ENCODE data around the gene NEUROG1.
"Not testable (repeated sequence)": the region's sequence is repeated elsewhere in the genome, so short reads cannot be mapped to it uniquely, and the experiment has no call there.

NEUROG1 gene

GRCh38 chr5:135534609-135535419, 950 bp downstream of the NEUROG1 start:
- WGBS: 1% methylated on average over 61 of the region's 61 CpGs
- Histone ChIP-seq H3K9ac (ENCODE audit: low read depth, low read length) (no peak overlapping the region), H3K36me3 (ENCODE audit: insufficient read depth, low read length) (no peaks in the 10 kb centered on the region), H3K4me1 (ENCODE audit: insufficient read depth, low read length) (peaks cover 13% of the 10 kb centered on the region), H3K4me3 (ENCODE audit: low read length) (peak overlapping the region; percentile 27), H3K27ac (ENCODE audit: low read depth, low read length) (no peak overlapping the region), H3K27me3 (ENCODE audit: insufficient read depth, low read length) (peaks cover 100% of the 10 kb centered on the region), H3K9me3 (ENCODE audit: insufficient read depth, low read depth, low read length) (peaks cover 14% of the 10 kb centered on the region)

GRCh38 chr5:135533794-135534193, 2.0 kb downstream of the NEUROG1 start:
- no peak overlapping the region for H3K27ac ChIP-seq (ENCODE audit: low read depth, low read length)
- no peak overlapping the region for H3K9ac ChIP-seq (ENCODE audit: low read depth, low read length)
- H3K4me3 ChIP-seq (ENCODE audit: low read length): no peak overlapping the region
- peaks cover 100% of the 10 kb centered on the region for H3K27me3 ChIP-seq (ENCODE audit: insufficient read depth, low read length)
- H3K9me3 ChIP-seq (ENCODE audit: insufficient read depth, low read depth, low read length): peaks cover 21% of the 10 kb centered on the region
- peaks cover 13% of the 10 kb centered on the region for H3K4me1 ChIP-seq (ENCODE audit: insufficient read depth, low read length)
- WGBS: 15% methylated on average over 3 of the region's 3 CpGs
- no peaks in the 10 kb centered on the region for H3K36me3 ChIP-seq (ENCODE audit: insufficient read depth, low read length)

GRCh38 chr5:135533334-135533733, 2.4 kb downstream of the NEUROG1 start:
- H3K4me3 ChIP-seq (ENCODE audit: low read length): no peak overlapping the region
- H3K27ac ChIP-seq (ENCODE audit: low read depth, low read length): no peak overlapping the region
- peaks cover 13% of the 10 kb centered on the region for H3K4me1 ChIP-seq (ENCODE audit: insufficient read depth, low read length)
- H3K36me3 ChIP-seq (ENCODE audit: insufficient read depth, low read length): no peaks in the 10 kb centered on the region
- no peak overlapping the region for H3K9ac ChIP-seq (ENCODE audit: low read depth, low read length)
- H3K27me3 ChIP-seq (ENCODE audit: insufficient read depth, low read length): peaks cover 100% of the 10 kb centered on the region
- peaks cover 16% of the 10 kb centered on the region for H3K9me3 ChIP-seq (ENCODE audit: insufficient read depth, low read depth, low read length)
- WGBS: no CpG with 5 or more reads among the region's 3 CpGs

GRCh38 chr5:135529576-135529975, 6.2 kb downstream of the NEUROG1 start:
- not testable (repeated sequence) for H3K9ac ChIP-seq (ENCODE audit: low read depth, low read length); H3K27ac ChIP-seq (ENCODE audit: low read depth, low read length); H3K4me3 ChIP-seq (ENCODE audit: low read length); H3K36me3 ChIP-seq (ENCODE audit: insufficient read depth, low read length); H3K9me3 ChIP-seq (ENCODE audit: insufficient read depth, low read depth, low read length); H3K4me1 ChIP-seq (ENCODE audit: insufficient read depth, low read length)
- peaks cover 100% of the 10 kb centered on the region for H3K27me3 ChIP-seq (ENCODE audit: insufficient read depth, low read length)
- 77% methylated on average over 5 of the region's 5 CpGs for WGBS

- peaks cover 7% of the 10 kb centered on the region; the same call in 1 of the 2 replicates for H3K9me3 ChIP-seq (ENCODE audit: insufficient read depth, low read depth, low read length)
- no peaks in the 10 kb centered on the region for H3K4me1 ChIP-seq (ENCODE audit: insufficient read depth, low read length)
- H3K9ac ChIP-seq (ENCODE audit: low read depth, low read length): no peak overlapping the region
- no peaks in the 10 kb centered on the region for H3K36me3 ChIP-seq (ENCODE audit: insufficient read depth, low read length)
- H3K4me3 ChIP-seq (ENCODE audit: low read length): no peak overlapping the region
- H3K27me3 ChIP-seq (ENCODE audit: insufficient read depth, low read length): peaks cover 80% of the 10 kb centered on the region
- H3K27ac ChIP-seq (ENCODE audit: low read depth, low read length): no peak overlapping the region
Measured at GRCh38 chr5:135526924-135527323, 8.8 kb downstream of the NEUROG1 start.

DNA sequence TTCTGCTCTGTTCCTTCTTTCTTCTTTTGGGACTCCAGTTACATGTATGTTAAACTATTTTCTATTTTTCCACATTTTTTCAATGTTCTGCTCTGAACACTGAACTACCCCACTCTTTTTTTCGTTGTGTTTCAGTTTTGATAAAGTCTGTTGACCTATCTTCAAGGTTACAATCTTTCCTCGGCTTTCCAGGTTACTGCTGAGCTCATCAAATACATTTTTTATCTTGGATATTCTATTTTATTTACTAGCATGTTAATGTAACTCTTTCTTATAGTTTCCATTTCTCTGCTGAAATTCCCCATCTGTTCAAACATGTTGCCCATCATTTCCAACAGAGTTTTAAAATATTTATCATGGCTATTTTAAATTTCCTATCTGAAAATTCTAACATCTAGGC, 13.8 kb downstream of the NEUROG1 start:
- Histone ChIP-seq H3K36me3 (ENCODE audit: insufficient read depth, low read length) (no peaks in the 10 kb centered on the region), H3K9ac (ENCODE audit: low read depth, low read length) (no peak overlapping the region), H3K4me1 (ENCODE audit: insufficient read depth, low read length) (no peaks in the 10 kb centered on the region), H3K4me3 (ENCODE audit: low read length) (no peak overlapping the region), H3K27ac (ENCODE audit: low read depth, low read length) (no peak overlapping the region), H3K9me3 (ENCODE audit: insufficient read depth, low read depth, low read length) (peaks cover 10% of the 10 kb centered on the region), H3K27me3 (ENCODE audit: insufficient read depth, low read length) (peaks cover 42% of the 10 kb centered on the region)
- 84% methylated on average over 2 of the region's 2 CpGs for WGBS

DNA sequence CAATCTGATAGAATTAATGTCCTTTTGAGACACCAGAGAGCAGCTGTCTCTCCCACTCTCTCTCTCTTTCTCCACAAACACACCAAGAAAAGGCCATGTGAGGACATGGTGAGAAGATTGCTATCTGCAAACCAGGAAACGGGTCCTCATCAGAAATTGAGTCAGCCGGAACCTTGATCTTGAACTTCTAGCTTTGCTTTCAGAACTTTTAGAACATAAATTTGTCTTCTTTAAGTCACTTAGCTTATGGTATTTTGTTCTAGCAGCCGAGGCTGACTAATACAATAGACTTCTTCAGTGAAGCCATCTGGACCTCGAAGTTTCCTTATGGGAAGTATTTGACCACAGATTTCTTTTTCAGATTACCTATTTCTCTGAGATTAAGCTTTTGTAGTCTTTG, 18.1 kb downstream of the NEUROG1 start:
- Histone ChIP-seq H3K27ac (ENCODE audit: low read depth, low read length) (no peak overlapping the region), H3K4me1 (ENCODE audit: insufficient read depth, low read length) (no peaks in the 10 kb centered on the region), H3K27me3 (ENCODE audit: insufficient read depth, low read length) (peaks cover 32% of the 10 kb centered on the region), H3K9me3 (ENCODE audit: insufficient read depth, low read depth, low read length) (peaks cover 10% of the 10 kb centered on the region), H3K4me3 (ENCODE audit: low read length) (no peak overlapping the region), H3K9ac (ENCODE audit: low read depth, low read length) (no peak overlapping the region), H3K36me3 (ENCODE audit: insufficient read depth, low read length) (no peaks in the 10 kb centered on the region)
- 89% methylated on average over 4 of the region's 4 CpGs for WGBS

GRCh38 chr5:135514116-135514515, 21.6 kb downstream of the NEUROG1 start:
- Histone ChIP-seq H3K27ac (ENCODE audit: low read depth, low read length) (no peak overlapping the region), H3K36me3 (ENCODE audit: insufficient read depth, low read length) (no peaks in the 10 kb centered on the region), H3K4me1 (ENCODE audit: insufficient read depth, low read length) (no peaks in the 10 kb centered on the region), H3K9ac (ENCODE audit: low read depth, low read length) (no peak overlapping the region), H3K4me3 (ENCODE audit: low read length) (no peak overlapping the region), H3K27me3 (ENCODE audit: insufficient read depth, low read length) (peaks cover 59% of the 10 kb centered on the region), H3K9me3 (ENCODE audit: insufficient read depth, low read depth, low read length) (peaks cover 4% of the 10 kb centered on the region; the same call in 1 of the 2 replicates)
- WGBS: 92% methylated on average over 3 of the region's 3 CpGs

DNA sequence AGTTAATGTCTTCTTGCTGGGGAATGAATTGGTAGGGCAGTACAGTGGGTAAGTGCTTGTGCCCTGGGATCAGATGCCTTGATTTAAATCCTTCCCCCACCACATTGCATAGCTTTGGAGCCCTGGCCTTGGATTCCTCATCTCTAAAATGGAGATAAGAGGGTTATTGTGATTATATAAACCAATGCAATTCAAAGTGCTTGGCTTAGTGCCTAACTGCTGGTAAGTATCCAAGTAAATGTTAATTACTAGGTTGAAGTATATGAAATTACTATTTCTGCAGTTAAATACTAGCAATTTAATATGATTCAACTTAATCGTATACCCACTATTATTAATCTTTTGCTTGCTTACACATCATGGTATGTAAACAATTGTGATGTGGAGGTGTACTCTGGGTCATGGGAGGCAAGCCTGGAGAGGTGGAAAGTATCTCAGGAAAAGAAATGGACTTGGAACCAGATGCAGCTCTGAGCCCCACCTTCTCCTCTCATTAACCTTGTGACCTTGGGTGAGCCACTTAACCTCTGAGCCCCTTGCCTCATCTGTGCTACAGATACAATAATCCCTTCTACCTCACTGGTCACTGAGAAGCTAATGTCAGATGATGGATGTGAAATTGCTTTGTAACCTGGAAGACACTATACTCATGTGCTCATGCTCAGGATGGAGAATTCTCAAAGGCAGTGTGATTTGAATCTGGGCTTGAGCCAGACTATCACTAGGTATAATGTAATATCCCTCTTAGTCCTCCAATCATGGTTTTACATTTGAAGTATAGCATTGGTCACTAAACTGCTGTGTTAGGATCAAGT, 23.8 kb downstream of the NEUROG1 start:
- H3K9me3 ChIP-seq (ENCODE audit: insufficient read depth, low read depth, low read length): no peaks in the 10 kb centered on the region
- no peaks in the 10 kb centered on the region for H3K36me3 ChIP-seq (ENCODE audit: insufficient read depth, low read length)
- H3K27ac ChIP-seq (ENCODE audit: low read depth, low read length): no peak overlapping the region
- H3K4me1 ChIP-seq (ENCODE audit: insufficient read depth, low read length): peaks cover 5% of the 10 kb centered on the region
- no peak overlapping the region for H3K4me3 ChIP-seq (ENCODE audit: low read length)
- WGBS: no CpG with 5 or more reads among the region's 1 CpG
- H3K27me3 ChIP-seq (ENCODE audit: insufficient read depth, low read length): peaks cover 75% of the 10 kb centered on the region
- no peak overlapping the region for H3K9ac ChIP-seq (ENCODE audit: low read depth, low read length)

GRCh38 chr5:135509995-135510394, 25.8 kb downstream of the NEUROG1 start:
- Histone ChIP-seq H3K4me1 (ENCODE audit: insufficient read depth, low read length) (peaks cover 5% of the 10 kb centered on the region), H3K27me3 (ENCODE audit: insufficient read depth, low read length) (peaks cover 86% of the 10 kb centered on the region), H3K4me3 (ENCODE audit: low read length) (no peak overlapping the region), H3K9ac (ENCODE audit: low read depth, low read length) (no peak overlapping the region), H3K36me3 (ENCODE audit: insufficient read depth, low read length) (no peaks in the 10 kb centered on the region), H3K9me3 (ENCODE audit: insufficient read depth, low read depth, low read length) (no peaks in the 10 kb centered on the region), H3K27ac (ENCODE audit: low read depth, low read length) (no peak overlapping the region)
- 81% methylated on average over 6 of the region's 6 CpGs for WGBS

GRCh38 chr5:135508496-135509005, 27.2 kb downstream of the NEUROG1 start:
- peaks cover 5% of the 10 kb centered on the region for H3K4me1 ChIP-seq (ENCODE audit: insufficient read depth, low read length)
- H3K9ac ChIP-seq (ENCODE audit: low read depth, low read length): no peak overlapping the region
- H3K27ac ChIP-seq (ENCODE audit: low read depth, low read length): no peak overlapping the region
- WGBS: 4% methylated on average over 16 of the region's 16 CpGs
- H3K4me3 ChIP-seq (ENCODE audit: low read length): peak overlapping the region; percentile 37
- H3K9me3 ChIP-seq (ENCODE audit: insufficient read depth, low read depth, low read length): no peaks in the 10 kb centered on the region
- H3K27me3 ChIP-seq (ENCODE audit: insufficient read depth, low read length): peaks cover 90% of the 10 kb centered on the region
- no peaks in the 10 kb centered on the region for H3K36me3 ChIP-seq (ENCODE audit: insufficient read depth, low read length)

Data from HUES64 (cell line).